ENCODE results near the gene SLC16A5. TPM values are rescaled to one million over a fixed set of nuclear protein-coding genes. Genes with fewer than 3 reads are reported as not detected.

The SLC16A5 gene
- total and polyA plus RNA-seq, 2 donors (not counting 1 experiment from before 2014, with no cell fraction given), result 9.3 to 14.5 TPM

GRCh38 chr17:75093548-75094158 is 5.9 kb downstream of the SLC16A5 start:
- no peak overlapping the region for H3K27ac ChIP-seq (ENCODE audit: low read length in 2 of 2)
- H3K9me3 ChIP-seq (ENCODE audit: control extremely low read depth in 1 of 3, control insufficient read depth in 2 of 3, insufficient read depth in 1 of 3, low read length in 2 of 3), result no peaks in the 10 kb centered on the region
- H3K27me3 ChIP-seq (replicated peaks in 1 of 4; ENCODE audit: control extremely low read depth in 1 of 4, control insufficient read depth in 3 of 4, insufficient read depth in 4 of 4, low read length in 3 of 4), result no peaks in the 10 kb centered on the region
- CTCF ChIA-PET, result interaction anchor here (1.3 kb wide), 1 partner anchor 20 kb away, joined by 5 read pairs; no protein-coding TSS in a partner anchor
- no peaks in the 10 kb centered on the region for H3K27me3 Mint-ChIP-seq
- H4K20me1 ChIP-seq (ENCODE audit: control insufficient read depth, insufficient read depth, low read length, poor library complexity, severe bottlenecking), result no peaks in the 10 kb centered on the region
- no peak for ATAC-seq (ENCODE audit: low read depth)
- H3K9ac ChIP-seq (ENCODE audit: low read length), result no peak overlapping the region
- TF ChIP-seq CTCF (IDR thresholded peaks at IDR 0.05) (no peak), EZH2 (IDR thresholded peaks at IDR 0.05; ENCODE audit: borderline replicate concordance, insufficient read depth, low read depth, low read length, poor library complexity, severe bottlenecking) (no peak)
- no peaks in the 10 kb centered on the region for H3K79me2 ChIP-seq (ENCODE audit: control insufficient read depth, insufficient read depth, low read length)
- no peaks in the 10 kb centered on the region for H3K9me3 Mint-ChIP-seq (ENCODE audit: insufficient read depth)
- H3K4me3 ChIP-seq (ENCODE audit: control extremely low read depth in 1 of 5, extremely low read depth in 1 of 5, insufficient read depth in 1 of 5, low read depth in 2 of 5, low read length in 4 of 5), result no peak overlapping the region
- no peak overlapping the region for H3K4me3 Mint-ChIP-seq
- no peak for DNase-seq
- 97% methylated on average over 18 of the region's 18 CpGs for WGBS (ENCODE audit: insufficient coverage)
- peaks cover 4% of the 10 kb centered on the region for H3K4me1 Mint-ChIP-seq
- H3K4me1 ChIP-seq (ENCODE audit: control insufficient read depth in 2 of 2, insufficient read depth in 2 of 2, low read length in 2 of 2), result peaks cover under 1 to 6% of the 10 kb centered on the region in 2 donors
- H3K4me2 ChIP-seq (replicated peaks; ENCODE audit: low read depth, low read length, poor library complexity, severe bottlenecking), result no peak overlapping the region
- intact Hi-C loops (cut with micrococcal nuclease), result no loop called here
- POLR2A ChIA-PET, result interaction anchor here (0.6 to 0.9 kb wide), 2 partner anchors 8 to 46 kb away, joined by 4 read pairs; no protein-coding TSS in a partner anchor
- H3K27ac Mint-ChIP-seq, result no peak overlapping the region
- no peaks in the 10 kb centered on the region for H3K36me3 ChIP-seq (replicated peaks in 1 of 2; ENCODE audit: control extremely low read depth in 1 of 2, control insufficient read depth in 1 of 2, extremely low read depth in 1 of 2, insufficient read depth in 2 of 2, low read length in 1 of 2)
- H2AFZ ChIP-seq (ENCODE audit: insufficient read depth, low read depth, low read length, poor library complexity, severe bottlenecking), result no peak overlapping the region

GRCh38 chr17:75094871-75095399 is 7.2 kb downstream of the SLC16A5 start:
- no peak overlapping the region for H3K27ac Mint-ChIP-seq
- WGBS (ENCODE audit: insufficient coverage), result 94% methylated on average over 8 of the region's 16 CpGs
- Histone ChIP-seq H3K27me3 (replicated peaks in 1 of 4; ENCODE audit: control extremely low read depth in 1 of 4, control insufficient read depth in 3 of 4, insufficient read depth in 4 of 4, low read length in 3 of 4) (no peaks in the 10 kb centered on the region), H4K20me1 (ENCODE audit: control insufficient read depth, insufficient read depth, low read length, poor library complexity, severe bottlenecking) (no peaks in the 10 kb centered on the region), H3K9ac (ENCODE audit: low read length) (no peak overlapping the region), H2AFZ (ENCODE audit: insufficient read depth, low read depth, low read length, poor library complexity, severe bottlenecking) (no peak overlapping the region), H3K4me3 (ENCODE audit: control extremely low read depth in 1 of 5, extremely low read depth in 1 of 5, insufficient read depth in 1 of 5, low read depth in 2 of 5, low read length in 4 of 5) (no peak overlapping the region), H3K9me3 (ENCODE audit: control extremely low read depth in 1 of 3, control insufficient read depth in 2 of 3, insufficient read depth in 1 of 3, low read length in 2 of 3) (no peaks in the 10 kb centered on the region), H3K79me2 (ENCODE audit: control insufficient read depth, insufficient read depth, low read length) (no peaks in the 10 kb centered on the region), H3K4me1 (ENCODE audit: control insufficient read depth in 2 of 2, insufficient read depth in 2 of 2, low read length in 2 of 2) (no peaks in the 10 kb centered on the region), H3K4me2 (replicated peaks; ENCODE audit: low read depth, low read length, poor library complexity, severe bottlenecking) (no peak overlapping the region), H3K27ac (ENCODE audit: low read length in 2 of 2) (no peak overlapping the region), H3K36me3 (replicated peaks in 1 of 2; ENCODE audit: control extremely low read depth in 1 of 2, control insufficient read depth in 1 of 2, extremely low read depth in 1 of 2, insufficient read depth in 2 of 2, low read length in 1 of 2) (no peaks in the 10 kb centered on the region)
- no peaks in the 10 kb centered on the region for H3K9me3 Mint-ChIP-seq (ENCODE audit: insufficient read depth)
- DNase-seq, result no peak
- ATAC-seq (ENCODE audit: low read depth), result no peak
- no peaks in the 10 kb centered on the region for H3K27me3 Mint-ChIP-seq
- intact Hi-C loops (cut with micrococcal nuclease), result no loop called here
- TF ChIP-seq CTCF (IDR thresholded peaks at IDR 0.05) (no peak), EZH2 (IDR thresholded peaks at IDR 0.05; ENCODE audit: borderline replicate concordance, insufficient read depth, low read depth, low read length, poor library complexity, severe bottlenecking) (no peak)
- ChIA-PET POLR2A (no interaction called here), CTCF (interaction anchor here (1.3 kb wide), 1 partner anchor 19 kb away, joined by 5 read pairs; no protein-coding TSS in a partner anchor)
- H3K4me1 Mint-ChIP-seq, result peaks cover 2% of the 10 kb centered on the region
- H3K4me3 Mint-ChIP-seq, result no peak overlapping the region
